Measurements from ENCODE around the gene NPFF.

NPFF gene

GRCh38 chr12:53472056-53472582, 35.2 kb downstream of the NPFF start:
- DNase-seq (ENCODE audit: extremely low spot score): no peak
- TF ChIP-seq, protein P1, sequence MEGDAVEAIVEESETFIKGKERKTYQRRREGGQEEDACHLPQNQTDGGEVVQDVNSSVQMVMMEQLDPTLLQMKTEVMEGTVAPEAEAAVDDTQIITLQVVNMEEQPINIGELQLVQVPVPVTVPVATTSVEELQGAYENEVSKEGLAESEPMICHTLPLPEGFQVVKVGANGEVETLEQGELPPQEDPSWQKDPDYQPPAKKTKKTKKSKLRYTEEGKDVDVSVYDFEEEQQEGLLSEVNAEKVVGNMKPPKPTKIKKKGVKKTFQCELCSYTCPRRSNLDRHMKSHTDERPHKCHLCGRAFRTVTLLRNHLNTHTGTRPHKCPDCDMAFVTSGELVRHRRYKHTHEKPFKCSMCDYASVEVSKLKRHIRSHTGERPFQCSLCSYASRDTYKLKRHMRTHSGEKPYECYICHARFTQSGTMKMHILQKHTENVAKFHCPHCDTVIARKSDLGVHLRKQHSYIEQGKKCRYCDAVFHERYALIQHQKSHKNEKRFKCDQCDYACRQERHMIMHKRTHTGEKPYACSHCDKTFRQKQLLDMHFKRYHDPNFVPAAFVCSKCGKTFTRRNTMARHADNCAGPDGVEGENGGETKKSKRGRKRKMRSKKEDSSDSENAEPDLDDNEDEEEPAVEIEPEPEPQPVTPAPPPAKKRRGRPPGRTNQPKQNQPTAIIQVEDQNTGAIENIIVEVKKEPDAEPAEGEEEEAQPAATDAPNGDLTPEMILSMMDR (IDR thresholded peaks at IDR 0.05; ENCODE audit: control extremely low read depth, extremely low read depth, low read depth, missing control alignments): no peak
- CTCF ChIA-PET: interaction anchor here (1.0 to 4.3 kb wide), 5 partner anchors 10 to 127 kb away, joined by 4 to 20 read pairs (median 5); no protein-coding TSS in a partner anchor
- POLR2A ChIA-PET: interaction anchor here (0.7 to 1.0 kb wide), 2 partner anchors 15 to 227 kb away, joined by 6 to 8 read pairs; no protein-coding TSS in a partner anchor

- TF ChIP-seq, protein P1 (IDR thresholded peaks at IDR 0.05; ENCODE audit: control extremely low read depth, extremely low read depth, low read depth, missing control alignments): no peak
- no peak for DNase-seq (ENCODE audit: extremely low spot score)
- ChIA-PET CTCF (interaction anchor here (1.1 to 1.6 kb wide), 4 partner anchors 9 to 13 kb away, joined by 3 to 4 read pairs (median 3); no protein-coding TSS in a partner anchor), POLR2A (interaction anchor here (1.0 to 2.0 kb wide), 4 partner anchors 8 to 33 kb away, joined by 3 to 8 read pairs (median 6); partner anchors contain the start of gene TARBP2)
These were observed 39.0 kb downstream of the NPFF start for GRCh38 chr12:53468282-53468681.

GRCh38 chr12:53467880-53468279, 39.4 kb downstream of the NPFF start:
- TF ChIP-seq, protein P1 (IDR thresholded peaks at IDR 0.05; ENCODE audit: control extremely low read depth, extremely low read depth, low read depth, missing control alignments): no peak
- DNase-seq (ENCODE audit: extremely low spot score): no peak
- POLR2A ChIA-PET: interaction anchor here (1.5 to 2.0 kb wide), 3 partner anchors 9 to 33 kb away, joined by 4 to 8 read pairs (median 8); partner anchors contain the start of gene TARBP2
- CTCF ChIA-PET: interaction anchor here (0.9 to 1.6 kb wide), 4 partner anchors 9 to 115 kb away, joined by 3 to 4 read pairs (median 3); no protein-coding TSS in a partner anchor

DNA sequence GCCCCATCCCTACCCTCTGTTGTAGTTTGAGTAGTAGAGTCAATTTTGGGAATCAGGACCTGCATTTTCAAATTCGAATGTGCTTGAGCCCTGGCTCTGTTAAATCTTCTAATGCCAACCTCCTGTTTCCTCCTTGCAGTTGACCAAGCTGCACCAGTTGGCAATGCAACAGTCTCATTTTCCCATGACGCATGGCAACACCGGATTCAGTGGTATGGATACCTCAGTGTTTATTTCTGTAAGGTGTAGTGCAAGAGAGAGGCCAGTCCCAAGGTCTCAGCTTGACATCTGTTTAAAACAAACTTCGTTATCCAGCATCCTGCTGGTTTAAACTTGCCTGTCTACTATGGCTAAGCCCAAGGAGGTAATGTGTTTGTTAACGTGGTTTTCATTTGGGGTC, 40.2 kb downstream of the NPFF start:
- ChIA-PET POLR2A (interaction anchor here (2.0 kb wide), 1 partner anchor 9 kb away, joined by 8 read pairs; no protein-coding TSS in a partner anchor), CTCF (interaction anchor here (0.9 to 1.6 kb wide), 2 partner anchors 14 to 115 kb away, joined by 3 read pairs; no protein-coding TSS in a partner anchor)
- TF ChIP-seq, protein P1 (IDR thresholded peaks at IDR 0.05; ENCODE audit: control extremely low read depth, extremely low read depth, low read depth, missing control alignments): no peak
- DNase-seq (ENCODE audit: extremely low spot score): no peak

- ChIA-PET CTCF (interaction anchor here (3.4 kb wide), 1 partner anchor 9 kb away, joined by 22 read pairs; no protein-coding TSS in a partner anchor), POLR2A (interaction anchor here (2.0 kb wide), 1 partner anchor 10 kb away, joined by 8 read pairs; no protein-coding TSS in a partner anchor)
- no peak for DNase-seq (ENCODE audit: extremely low spot score)
- TF ChIP-seq, protein P1 (IDR thresholded peaks at IDR 0.05; ENCODE audit: control extremely low read depth, extremely low read depth, low read depth, missing control alignments): no peak
These were observed 40.6 kb downstream of the NPFF start for GRCh38 chr12:53466640-53467039.

DNA sequence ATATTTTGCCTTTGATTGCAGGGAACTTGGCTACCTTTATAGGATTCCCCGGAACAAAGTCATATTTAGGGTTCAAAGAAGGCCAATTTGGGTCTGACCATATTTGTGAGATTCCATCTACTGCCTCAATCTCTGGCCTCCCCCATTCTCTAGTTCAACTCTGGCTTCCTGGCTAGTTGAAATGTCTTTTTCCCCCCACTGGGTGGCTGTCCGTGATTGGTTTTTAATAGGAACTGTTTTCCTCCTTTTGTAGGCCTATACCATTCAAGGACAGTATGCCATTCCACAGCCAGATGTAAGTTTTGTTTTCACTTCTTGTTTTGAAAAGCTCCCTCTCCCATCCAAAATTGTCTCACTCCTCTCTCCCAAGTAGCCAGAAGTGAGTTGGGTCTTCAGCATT, 41.6 kb downstream of the NPFF start:
- TF ChIP-seq, protein P1 (IDR thresholded peaks at IDR 0.05; ENCODE audit: control extremely low read depth, extremely low read depth, low read depth, missing control alignments): no peak
- POLR2A ChIA-PET: no interaction called here
- no peak for DNase-seq (ENCODE audit: extremely low spot score)
- CTCF ChIA-PET: interaction anchor here (3.4 kb wide), 1 partner anchor 10 kb away, joined by 22 read pairs; no protein-coding TSS in a partner anchor
